HUES64 (cell line): ENCODE measurements around the gene CTNNB1.
A peak's percentile ranks its signal among the peaks of the same experiment; 100 is the strongest.
"Not testable (repeated sequence)": the region's sequence is repeated elsewhere in the genome, so short reads cannot be mapped to it uniquely, and the experiment has no call there.

Experiments
- H3K27ac ChIP-seq: 2 replicates; pipeline ENCODE4 v1.7.0; 2013; ENCODE audit warnings: low read depth, low read length, inconsistent platforms
- H3K27me3 ChIP-seq: 2 replicates; pipeline ENCODE4 v1.6.1; 2013; ENCODE audit warnings: mild to moderate bottlenecking, low read length; ENCODE audit not compliant: insufficient read depth
- H3K36me3 ChIP-seq: 2 replicates; pipeline ENCODE4 v1.6.1; 2013; ENCODE audit warnings: mild to moderate bottlenecking, low read length; ENCODE audit not compliant: insufficient read depth
- H3K4me1 ChIP-seq: 2 replicates; pipeline ENCODE4 v1.6.1; 2013; ENCODE audit warnings: mild to moderate bottlenecking, low read length, moderate library complexity; ENCODE audit not compliant: insufficient read depth
- H3K4me3 ChIP-seq: 2 replicates; pipeline ENCODE4 v1.5.1; 2013; ENCODE audit warnings: mild to moderate bottlenecking, low read length, moderate library complexity
- H3K9ac ChIP-seq: 2 replicates; pipeline ENCODE4 v1.6.1; 2013; ENCODE audit warnings: mild to moderate bottlenecking, low read depth, low read length
- H3K9me3 ChIP-seq: 2 replicates; pipeline ENCODE4 v1.6.1; 2013; ENCODE audit warnings: low read depth, low read length; ENCODE audit not compliant: insufficient read depth
- WGBS: fragments of 150-250, 120-280 bp; methylation state at CpG from one replicate; pipeline ENCODE4 v1.1.7; 2013; ENCODE audit warnings: missing lambda C conversion rate; 5-methylcytosine and 5-hydroxymethylcytosine counted together

Gene CTNNB1

DNA sequence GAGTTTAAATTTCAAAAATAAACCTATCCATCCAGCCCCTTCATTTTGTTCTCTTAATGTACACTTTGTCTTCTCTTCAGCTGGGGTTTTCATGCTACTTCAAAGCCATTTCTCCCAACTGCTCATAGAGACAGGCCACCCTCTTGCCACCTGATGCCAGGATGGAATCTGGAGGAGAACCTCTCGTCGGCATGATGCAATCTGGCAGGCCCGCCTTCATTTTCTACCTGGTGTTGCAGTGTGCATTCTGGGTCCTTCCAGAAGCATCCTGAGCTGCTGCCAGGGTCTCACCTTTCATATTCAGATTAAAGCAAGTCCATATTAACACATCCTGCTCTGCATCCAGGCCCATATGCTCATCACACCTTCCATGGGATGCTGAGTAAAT lies 60.8 kb downstream of the CTNNB1 start:
- no peaks in the 10 kb centered on the region for H3K4me1 ChIP-seq
- H3K4me3 ChIP-seq: no peak overlapping the region
- no peaks in the 10 kb centered on the region for H3K9me3 ChIP-seq
- H3K9ac ChIP-seq: no peak overlapping the region
- H3K36me3 ChIP-seq: no peaks in the 10 kb centered on the region
- no peak overlapping the region for H3K27ac ChIP-seq
- no peaks in the 10 kb centered on the region for H3K27me3 ChIP-seq
- 97% methylated on average over 3 of the region's 3 CpGs for WGBS

DNA sequence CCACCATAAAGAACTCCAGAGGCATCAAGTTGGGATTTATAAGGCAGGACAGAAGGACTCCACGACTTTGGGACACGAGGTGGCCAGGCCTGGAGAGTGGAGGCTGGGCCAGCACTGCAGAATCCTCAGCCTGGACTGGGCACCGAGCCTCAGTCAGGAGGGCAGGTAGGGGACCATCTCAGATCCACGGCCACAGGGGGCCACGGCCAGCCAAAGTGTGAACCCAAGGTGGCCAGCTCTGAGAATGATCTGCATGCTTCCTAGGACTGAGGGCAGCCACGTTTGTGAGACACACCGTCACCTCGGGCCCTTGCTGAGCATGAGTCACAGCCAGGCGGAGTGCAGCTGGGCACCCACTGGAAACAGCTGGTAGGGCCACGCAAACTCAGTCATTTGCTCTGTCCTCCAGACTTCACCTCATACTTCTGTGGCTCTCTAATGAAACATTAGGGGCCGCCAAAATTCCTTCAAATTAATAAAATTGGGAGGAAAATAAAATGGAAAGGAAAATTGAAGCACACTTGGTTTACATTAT lies 65.8 kb downstream of the CTNNB1 start:
- no peaks in the 10 kb centered on the region for H3K9me3 ChIP-seq
- no peak overlapping the region for H3K27ac ChIP-seq
- WGBS: 92% methylated on average over 11 of the region's 11 CpGs

GRCh38 chr3:41265823-41266273 lies 66.5 kb downstream of the CTNNB1 start:
- H3K27me3 ChIP-seq: no peaks in the 10 kb centered on the region
- H3K9me3 ChIP-seq: no peaks in the 10 kb centered on the region
- no peak overlapping the region for H3K27ac ChIP-seq
- no peaks in the 10 kb centered on the region for H3K4me1 ChIP-seq
- H3K36me3 ChIP-seq: no peaks in the 10 kb centered on the region
- 86% methylated on average over 3 of the region's 3 CpGs for WGBS
- H3K4me3 ChIP-seq: no peak overlapping the region
- H3K9ac ChIP-seq: no peak overlapping the region

More for the DNA sequence above, 65.8 kb downstream of the CTNNB1 start:
- no peak overlapping the region for H3K4me3 ChIP-seq
- no peaks in the 10 kb centered on the region for H3K36me3 ChIP-seq
- no peaks in the 10 kb centered on the region for H3K27me3 ChIP-seq
- no peak overlapping the region for H3K9ac ChIP-seq
- H3K4me1 ChIP-seq: no peaks in the 10 kb centered on the region

GRCh38 chr3:41267975-41268640 lies 68.8 kb downstream of the CTNNB1 start:
- Histone ChIP-seq H3K9me3 (no peaks in the 10 kb centered on the region), H3K27me3 (no peaks in the 10 kb centered on the region), H3K4me3 (no peak overlapping the region), H3K9ac (no peak overlapping the region), H3K36me3 (no peaks in the 10 kb centered on the region), H3K27ac (no peak overlapping the region), H3K4me1 (no peaks in the 10 kb centered on the region)
- 92% methylated on average over 8 of the region's 8 CpGs for WGBS

GRCh38 chr3:41272667-41273066 lies 73.4 kb downstream of the CTNNB1 start:
- no peaks in the 10 kb centered on the region for H3K27me3 ChIP-seq
- no peak overlapping the region for H3K27ac ChIP-seq
- no peak overlapping the region for H3K4me3 ChIP-seq
- peaks cover 2% of the 10 kb centered on the region; the same call in 1 of the 2 replicates for H3K4me1 ChIP-seq
- H3K9ac ChIP-seq: no peak overlapping the region
- WGBS: 100% methylated on average over 1 of the region's 1 CpG
- no peaks in the 10 kb centered on the region for H3K36me3 ChIP-seq
- H3K9me3 ChIP-seq: no peaks in the 10 kb centered on the region

DNA sequence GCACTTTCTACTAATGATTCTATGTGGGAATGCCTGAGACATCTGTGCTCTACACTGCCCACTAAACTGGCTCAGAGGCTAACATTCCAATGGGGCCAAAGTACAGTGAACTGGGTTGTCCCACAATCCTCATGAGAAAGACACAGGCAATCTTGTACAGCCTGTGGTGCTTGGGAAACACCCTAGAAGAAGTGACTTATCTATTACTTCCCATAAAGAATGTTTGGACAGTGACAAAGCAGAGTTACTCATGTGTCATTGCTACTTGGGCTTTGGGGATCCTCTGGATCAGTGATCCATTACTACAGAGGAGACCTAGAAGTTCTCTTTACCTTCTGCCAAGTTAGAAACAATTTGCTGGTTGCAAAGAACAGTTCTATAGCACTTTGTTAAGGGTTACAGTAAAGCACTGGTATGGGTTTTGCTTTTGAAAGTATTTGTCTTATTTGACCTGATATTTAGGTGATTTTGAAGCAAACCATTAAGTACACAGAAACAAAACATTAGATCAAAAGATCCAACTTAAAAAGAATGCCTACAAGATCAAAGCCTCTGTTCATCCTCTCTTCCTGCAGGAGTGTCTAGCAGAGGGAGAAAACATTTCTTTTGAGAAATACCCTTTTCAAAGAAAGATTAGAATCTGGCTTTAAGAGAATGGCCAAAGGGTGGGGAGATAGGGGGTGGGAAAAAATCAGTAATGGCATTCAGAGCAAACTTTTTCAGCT lies 75.8 kb downstream of the CTNNB1 start:
- no peak overlapping the region for H3K9ac ChIP-seq
- H3K4me1 ChIP-seq: peaks cover 10% of the 10 kb centered on the region; the same call in 1 of the 2 replicates
- no peak overlapping the region for H3K4me3 ChIP-seq
- H3K9me3 ChIP-seq: no peaks in the 10 kb centered on the region
- H3K27me3 ChIP-seq: no peaks in the 10 kb centered on the region
- H3K36me3 ChIP-seq: no peaks in the 10 kb centered on the region
- H3K27ac ChIP-seq: no peak overlapping the region

GRCh38 chr3:41276191-41276590 lies 76.9 kb downstream of the CTNNB1 start:
- Histone ChIP-seq H3K27ac (no peak overlapping the region), H3K9ac (no peak overlapping the region), H3K36me3 (no peaks in the 10 kb centered on the region), H3K4me3 (no peak overlapping the region), H3K9me3 (no peaks in the 10 kb centered on the region), H3K4me1 (peaks cover 10% of the 10 kb centered on the region; the same call in 1 of the 2 replicates), H3K27me3 (no peaks in the 10 kb centered on the region)
- 88% methylated on average over 4 of the region's 4 CpGs for whole genome bisulfite sequencing

DNA sequence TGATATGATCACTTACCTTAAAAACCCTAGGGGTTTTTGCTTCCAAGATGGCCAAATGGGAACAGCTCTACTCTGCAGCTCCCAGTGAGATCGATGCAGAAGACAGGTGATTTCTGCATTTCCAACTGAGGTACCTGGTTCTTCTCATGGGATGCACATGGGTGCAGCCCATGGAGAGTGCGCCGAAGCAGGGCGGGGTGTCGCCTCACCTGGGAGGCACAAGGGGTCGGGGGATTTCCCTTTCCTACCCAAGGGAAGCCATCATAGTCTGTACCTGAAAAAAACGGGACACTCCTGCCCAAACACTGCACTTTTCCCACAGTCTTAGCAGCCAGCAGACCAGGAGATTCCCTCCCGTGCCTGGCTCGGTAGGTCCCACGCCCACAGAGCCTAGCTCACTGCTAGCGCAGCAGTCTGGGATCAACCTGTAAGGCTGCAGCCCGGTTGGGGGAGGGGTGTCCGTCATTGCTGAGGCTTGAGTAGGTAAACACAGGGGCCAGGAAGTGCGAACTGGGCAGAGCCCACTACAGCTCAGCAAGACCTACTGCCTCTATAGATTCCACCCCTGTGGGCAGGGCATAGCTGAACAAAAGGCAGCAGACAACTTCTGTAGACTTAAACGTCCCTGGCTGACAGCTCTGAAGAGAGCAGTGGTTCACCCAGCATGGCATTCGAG lies 78.6 kb downstream of the CTNNB1 start:
- H3K9ac ChIP-seq: 0 out of 2 replicates have a peak overlapping the region, but pooled peaks have one; percentile 29
- WGBS: 68% methylated on average over 16 of the region's 16 CpGs
- no peak overlapping the region for H3K27ac ChIP-seq
- H3K27me3 ChIP-seq: no peaks in the 10 kb centered on the region
- peak overlapping the region; percentile 26 for H3K4me3 ChIP-seq
- H3K4me1 ChIP-seq: peaks cover 10% of the 10 kb centered on the region; the same call in 1 of the 2 replicates
- no peaks in the 10 kb centered on the region for H3K36me3 ChIP-seq
- H3K9me3 ChIP-seq: no peaks in the 10 kb centered on the region

GRCh38 chr3:41284934-41285333 lies 85.6 kb downstream of the CTNNB1 start:
- not testable (repeated sequence) for H3K27me3 ChIP-seq, H3K4me1 ChIP-seq, H3K27ac ChIP-seq, H3K9ac ChIP-seq, H3K9me3 ChIP-seq, H3K4me3 ChIP-seq, H3K36me3 ChIP-seq
- 87% methylated on average over 3 of the region's 3 CpGs for WGBS

GRCh38 chr3:41286305-41286704 lies 87.0 kb downstream of the CTNNB1 start:
- Histone ChIP-seq H3K27me3 (no peaks in the 10 kb centered on the region), H3K27ac (no peak overlapping the region)
- WGBS: 67% methylated on average over 6 of the region's 6 CpGs

GRCh38 chr3:41288785-41289184 lies 89.5 kb downstream of the CTNNB1 start:
- Histone ChIP-seq H3K4me3 (no peak overlapping the region), H3K9ac (no peak overlapping the region), H3K36me3 (no peaks in the 10 kb centered on the region), H3K9me3 (no peaks in the 10 kb centered on the region), H3K4me1 (0 out of 2 replicates have a peak, but pooled peaks cover 3% of the 10 kb centered on the region), H3K27me3 (no peaks in the 10 kb centered on the region), H3K27ac (no peak overlapping the region)
- WGBS: 88% methylated on average over 8 of the region's 8 CpGs

More at GRCh38 chr3:41286305-41286704, 87.0 kb downstream of the CTNNB1 start:
- no peaks in the 10 kb centered on the region for H3K36me3 ChIP-seq
- H3K9ac ChIP-seq: no peak overlapping the region
- 0 out of 2 replicates have a peak, but pooled peaks cover 3% of the 10 kb centered on the region for H3K4me1 ChIP-seq
- no peaks in the 10 kb centered on the region for H3K9me3 ChIP-seq
- no peak overlapping the region for H3K4me3 ChIP-seq
